ENCODE measurements around the gene GOPC.
A peak's percentile ranks its signal among the peaks of the same experiment; 100 is the strongest.

The GOPC gene

DNA sequence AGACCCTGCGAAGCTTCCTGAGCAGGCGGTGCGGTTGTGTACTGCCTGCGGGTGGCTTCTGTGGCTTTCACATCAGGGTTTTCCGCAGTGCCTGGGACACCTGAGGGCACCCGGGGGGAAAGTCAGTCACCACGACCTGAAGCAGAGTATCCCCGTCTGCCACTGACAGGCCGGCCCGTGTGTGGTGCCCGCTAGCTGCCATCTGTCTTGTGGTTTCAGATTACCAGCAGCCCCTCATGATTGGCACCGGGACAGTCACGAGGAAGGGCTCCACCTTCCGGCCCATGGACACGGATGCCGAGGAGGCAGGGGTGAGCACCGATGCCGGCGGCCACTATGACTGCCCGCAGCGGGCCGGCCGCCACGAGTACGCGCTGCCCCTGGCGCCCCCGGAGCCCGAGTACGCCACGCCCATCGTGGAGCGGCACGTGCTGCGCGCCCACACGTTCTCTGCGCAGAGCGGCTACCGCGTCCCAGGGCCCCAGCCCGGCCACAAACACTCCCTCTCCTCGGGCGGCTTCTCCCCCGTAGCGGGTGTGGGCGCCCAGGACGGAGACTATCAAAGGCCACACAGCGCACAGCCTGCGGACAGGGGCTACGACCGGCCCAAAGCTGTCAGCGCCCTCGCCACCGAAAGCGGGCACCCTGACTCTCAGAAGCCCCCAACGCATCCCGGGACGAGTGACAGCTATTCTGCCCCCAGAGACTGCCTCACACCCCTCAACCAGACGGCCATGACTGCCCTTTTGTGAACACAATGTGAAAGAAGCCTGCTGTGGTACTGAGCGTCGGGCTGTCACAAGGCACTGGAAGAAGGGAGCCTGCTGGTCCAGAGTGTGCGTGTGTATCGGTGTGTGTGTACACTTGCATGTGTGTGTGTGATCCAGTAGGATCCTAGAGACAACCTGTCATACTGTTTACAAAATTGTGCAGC, 54.4 kb downstream of the GOPC start:
- H3K36me3 ChIP-seq (replicated peaks; ENCODE audit: insufficient read depth, low read length) = 0 out of 2 replicates have a peak, but pooled peaks cover 6% of the 10 kb centered on the region
- H3K9ac ChIP-seq (ENCODE audit: low read length) = peak overlapping the region; percentile 50
- H2AFZ ChIP-seq (ENCODE audit: low read length) = no peak overlapping the region
- TF ChIP-seq EZH2phosphoT487 (IDR thresholded peaks at IDR 0.05; ENCODE audit: low read length) = no peak
- H3K27ac ChIP-seq (ENCODE audit: low read length) = peak overlapping the region; percentile 87
- H3K4me2 ChIP-seq (ENCODE audit: low read depth, low read length) = peak overlapping the region; percentile 58
- peaks cover 23% of the 10 kb centered on the region for H3K79me2 ChIP-seq (ENCODE audit: low read length)
- DNase-seq = no peak
- H3K4me1 ChIP-seq (ENCODE audit: low read length) = peaks cover 75% of the 10 kb centered on the region
- H3K9me3 ChIP-seq (replicated peaks; ENCODE audit: insufficient read depth, low read length) = no peaks in the 10 kb centered on the region
- peak overlapping the region; percentile 30; the same call in 1 of the 2 replicates for H3K4me3 ChIP-seq (ENCODE audit: low read length)
- H3F3A ChIP-seq (ENCODE audit: insufficient read depth, low read length) = peaks cover 57% of the 10 kb centered on the region
- no peaks in the 10 kb centered on the region for H3K27me3 ChIP-seq (replicated peaks; ENCODE audit: insufficient read depth, low read length)
- H3K9me2 ChIP-seq (replicated peaks; ENCODE audit: insufficient read depth, low read length) = no peaks in the 10 kb centered on the region
- H4K20me1 ChIP-seq (ENCODE audit: insufficient read depth, low read length) = no peaks in the 10 kb centered on the region

DNA sequence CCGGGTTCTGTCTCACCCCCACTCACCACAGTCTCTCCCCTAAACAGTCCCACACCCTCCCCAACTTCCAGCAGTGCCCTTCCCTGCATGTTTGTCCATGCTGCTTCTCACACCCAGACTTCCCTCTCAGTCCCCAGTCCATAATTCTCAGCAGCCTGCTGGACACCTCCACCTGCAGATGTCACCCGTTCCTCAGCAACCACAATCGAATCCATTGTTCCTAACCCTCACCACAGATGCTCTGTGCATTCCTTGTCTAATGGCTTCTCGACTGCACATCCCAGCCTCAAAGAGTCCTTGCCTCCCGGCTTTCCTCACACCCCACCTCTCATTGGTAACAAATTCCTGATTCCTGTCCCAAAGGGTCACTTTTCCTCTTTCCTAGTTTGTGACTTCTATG, 55.6 kb downstream of the GOPC start:
- H3K27ac ChIP-seq (ENCODE audit: low read length) = peak overlapping the region; percentile 83; the same call in 1 of the 2 replicates
- TF ChIP-seq EZH2 (optimal IDR thresholded peaks at IDR 0.05; ENCODE audit: low read depth, low read length) (no peak), EZH2phosphoT487 (IDR thresholded peaks at IDR 0.05; ENCODE audit: low read length) (no peak)
- TF ChIP-seq, protein P1, sequence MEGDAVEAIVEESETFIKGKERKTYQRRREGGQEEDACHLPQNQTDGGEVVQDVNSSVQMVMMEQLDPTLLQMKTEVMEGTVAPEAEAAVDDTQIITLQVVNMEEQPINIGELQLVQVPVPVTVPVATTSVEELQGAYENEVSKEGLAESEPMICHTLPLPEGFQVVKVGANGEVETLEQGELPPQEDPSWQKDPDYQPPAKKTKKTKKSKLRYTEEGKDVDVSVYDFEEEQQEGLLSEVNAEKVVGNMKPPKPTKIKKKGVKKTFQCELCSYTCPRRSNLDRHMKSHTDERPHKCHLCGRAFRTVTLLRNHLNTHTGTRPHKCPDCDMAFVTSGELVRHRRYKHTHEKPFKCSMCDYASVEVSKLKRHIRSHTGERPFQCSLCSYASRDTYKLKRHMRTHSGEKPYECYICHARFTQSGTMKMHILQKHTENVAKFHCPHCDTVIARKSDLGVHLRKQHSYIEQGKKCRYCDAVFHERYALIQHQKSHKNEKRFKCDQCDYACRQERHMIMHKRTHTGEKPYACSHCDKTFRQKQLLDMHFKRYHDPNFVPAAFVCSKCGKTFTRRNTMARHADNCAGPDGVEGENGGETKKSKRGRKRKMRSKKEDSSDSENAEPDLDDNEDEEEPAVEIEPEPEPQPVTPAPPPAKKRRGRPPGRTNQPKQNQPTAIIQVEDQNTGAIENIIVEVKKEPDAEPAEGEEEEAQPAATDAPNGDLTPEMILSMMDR (IDR thresholded peaks at IDR 0.05; ENCODE audit: low read length) = no peak
- H2AFZ ChIP-seq (ENCODE audit: low read length) = no peak overlapping the region

DNA sequence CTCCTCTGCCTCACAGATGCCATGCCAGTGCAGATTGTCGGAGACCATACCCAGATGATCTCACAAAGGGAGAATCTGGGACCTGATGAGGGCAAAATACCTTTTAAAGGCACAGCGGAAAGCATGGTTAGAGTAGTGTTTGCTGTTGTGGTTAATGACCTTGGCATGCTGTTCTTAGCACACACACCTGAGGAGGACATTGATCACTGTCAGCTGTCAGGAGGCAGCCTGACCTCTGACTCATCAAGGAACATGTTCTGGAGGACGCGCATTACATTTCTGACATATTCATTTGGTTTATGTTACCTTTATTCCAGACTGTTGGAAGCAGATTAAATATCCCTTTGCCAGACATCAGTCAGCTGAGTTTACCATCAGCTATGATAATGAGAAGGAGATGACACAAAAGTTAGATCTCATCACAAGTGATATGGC, 57.1 kb downstream of the GOPC start:
- no peak overlapping the region for H3K4me3 ChIP-seq (ENCODE audit: low read length)
- peak overlapping the region; percentile 36 for H3K4me2 ChIP-seq (ENCODE audit: low read depth, low read length)
- 0 out of 2 replicates have a peak, but pooled peaks cover 6% of the 10 kb centered on the region for H3K36me3 ChIP-seq (replicated peaks; ENCODE audit: insufficient read depth, low read length)
- no peak overlapping the region for H2AFZ ChIP-seq (ENCODE audit: low read length)
- peaks cover 26% of the 10 kb centered on the region for H3K79me2 ChIP-seq (ENCODE audit: low read length)
- peak overlapping the region; percentile 83 for H3K27ac ChIP-seq (ENCODE audit: low read length)
- TF ChIP-seq EZH2 (optimal IDR thresholded peaks at IDR 0.05; ENCODE audit: low read depth, low read length) (no peak), EZH2phosphoT487 (IDR thresholded peaks at IDR 0.05; ENCODE audit: low read length) (no peak)
- TF ChIP-seq, protein P1 (IDR thresholded peaks at IDR 0.05; ENCODE audit: low read length) = no peak
- peak; percentile 81 for DNase-seq
- H3F3A ChIP-seq (ENCODE audit: insufficient read depth, low read length) = peaks cover 60% of the 10 kb centered on the region
- H3K9ac ChIP-seq (ENCODE audit: low read length) = peak overlapping the region; percentile 14; the same call in 1 of the 2 replicates
- H3K4me1 ChIP-seq (ENCODE audit: low read length) = peaks cover 78% of the 10 kb centered on the region
- no peaks in the 10 kb centered on the region for H3K9me2 ChIP-seq (replicated peaks; ENCODE audit: insufficient read depth, low read length)
- no peaks in the 10 kb centered on the region for H3K9me3 ChIP-seq (replicated peaks; ENCODE audit: insufficient read depth, low read length)
- no peaks in the 10 kb centered on the region for H4K20me1 ChIP-seq (ENCODE audit: insufficient read depth, low read length)
- no peaks in the 10 kb centered on the region for H3K27me3 ChIP-seq (replicated peaks; ENCODE audit: insufficient read depth, low read length)

More for the DNA sequence above, 55.6 kb downstream of the GOPC start:
- Histone ChIP-seq H3K4me2 (ENCODE audit: low read depth, low read length) (no peak overlapping the region), H4K20me1 (ENCODE audit: insufficient read depth, low read length) (no peaks in the 10 kb centered on the region), H3K4me1 (ENCODE audit: low read length) (peaks cover 83% of the 10 kb centered on the region), H3K9me2 (replicated peaks; ENCODE audit: insufficient read depth, low read length) (no peaks in the 10 kb centered on the region), H3K9me3 (replicated peaks; ENCODE audit: insufficient read depth, low read length) (no peaks in the 10 kb centered on the region), H3K27me3 (replicated peaks; ENCODE audit: insufficient read depth, low read length) (no peaks in the 10 kb centered on the region), H3K79me2 (ENCODE audit: low read length) (peaks cover 23% of the 10 kb centered on the region), H3K4me3 (ENCODE audit: low read length) (no peak overlapping the region), H3K9ac (ENCODE audit: low read length) (no peak overlapping the region), H3F3A (ENCODE audit: insufficient read depth, low read length) (peaks cover 60% of the 10 kb centered on the region), H3K36me3 (replicated peaks; ENCODE audit: insufficient read depth, low read length) (0 out of 2 replicates have a peak, but pooled peaks cover 6% of the 10 kb centered on the region)
- no peak for DNase-seq

All from MM.1S (cell line).